ENCODE results near the gene BTBD6.

- TF ChIP-seq CTCF (IDR thresholded peaks at IDR 0.05 in 4 of 5, conservative IDR thresholded peaks at IDR 0.05 in 1 of 5) = no peak
- TF ChIP-seq POLR2A (IDR thresholded peaks at IDR 0.05) = no peak
These were observed 37.9 kb upstream of the BTBD6 start for GRCh38 chr14:105210266-105211025.
